Panc1 (cell line): ENCODE measurements around the gene TRIB2. TPM values are rescaled to one million over a fixed set of nuclear protein-coding genes. Genes with fewer than 3 reads are reported as not detected.

Source experiments
- ATAC-seq: fragments of 200-7000 bp; cut with Tn5 transposase; 2 replicates; pipeline ENCODE4 v1.9.1; 2020; ENCODE audit warnings: mild to moderate bottlenecking, moderate library complexity
- BruUV-seq: library from RNA; stranded (reverse); fragments of 400-500 nt; replicated peaks from 2 replicates; lab custom pipeline; 2021; lab: Mats Ljungman, UMichigan
- CTCF ChIA-PET: fragments of 300-600 bp; sonication (Branson Sonifier 250); formaldehyde crosslinking; loops from one replicate; lab custom pipeline; 2022; ENCODE audit warnings: antibody characterized with exemption; lab: Charles Lee
- POLR2A ChIA-PET: fragments of 300-600 bp; sonication (Branson Sonifier 250); formaldehyde crosslinking; loops from one replicate; lab custom pipeline; 2022; ENCODE audit warnings: antibody characterized with exemption; lab: Charles Lee
- DNase-seq: peaks from one replicate; pipeline ENCODE4 v3.0.0-alpha.2; 2010; ENCODE audit warnings: low read depth, low spot score
- H3K27ac ChIP-seq: 2 replicates; pipeline ENCODE4 v1.5.1; 2011; ENCODE audit warnings: mild to moderate bottlenecking, low read length, inconsistent platforms
- H3K27me3 ChIP-seq: fragments of 200-500 bp; sonication (Bioruptor generic); 2 replicates; pipeline ENCODE4 v1.6.0; 2014; ENCODE audit warnings: low read length, inconsistent platforms; ENCODE audit not compliant: control insufficient read depth, insufficient read depth
- H3K36me3 ChIP-seq: fragments of 200-500 bp; sonication (Bioruptor generic); 2 replicates; pipeline ENCODE4 v1.5.1; 2014; ENCODE audit warnings: inconsistent platforms, mild to moderate bottlenecking, low read length, moderate library complexity; ENCODE audit not compliant: control insufficient read depth, insufficient read depth
- H3K4me1 ChIP-seq: 2 replicates; pipeline ENCODE4 v1.5.1; 2011; ENCODE audit warnings: inconsistent platforms, mild to moderate bottlenecking, low read length, moderate library complexity; ENCODE audit not compliant: control insufficient read depth, insufficient read depth
- H3K4me3 ChIP-seq, 2 experiments: 2 replicates each; pipeline ENCODE4 v1.5.1; 2011 to 2012; ENCODE audit warnings: low read depth in 2 of 2, low read length in 2 of 2, mild to moderate bottlenecking in 2 of 2, inconsistent platforms in 1 of 2, moderate library complexity in 1 of 2
- H3K9me3 ChIP-seq: fragments of 200-500 bp; sonication (Bioruptor generic); 2 replicates; pipeline ENCODE4 v1.5.1; 2014; ENCODE audit warnings: low read depth, mild to moderate bottlenecking, inconsistent platforms, low read length, moderate library complexity; ENCODE audit not compliant: control insufficient read depth, insufficient read depth
- CTCF ChIP-seq: fragments of 450-650 bp; IDR thresholded peaks from 2 replicates; pipeline ENCODE4 v1.5.1; 2017; ENCODE audit warnings: mild to moderate bottlenecking
- POLR2AphosphoS5 ChIP-seq: IDR thresholded peaks from 2 replicates; pipeline ENCODE4 v1.6.1; 2012; ENCODE audit warnings: mild to moderate bottlenecking, low read depth, low read length, moderate library complexity
- SIN3A ChIP-seq: IDR thresholded peaks from 2 replicates; pipeline ENCODE4 v1.6.1; 2012; ENCODE audit warnings: low read depth, mild to moderate bottlenecking, low read length, moderate library complexity, borderline replicate concordance; ENCODE audit not compliant: insufficient read depth
- TCF7L2 ChIP-seq: IDR thresholded peaks from 2 replicates; pipeline ENCODE4 v1.6.1; 2011; ENCODE audit warnings: mild to moderate bottlenecking, low read depth, low read length, inconsistent platforms
- in situ Hi-C: cut with HindIII; loops from 2 replicates; pipeline ENCODE4 v1.10.0; 2016; ENCODE audit warnings: low sequenced_read_pairs, low pct_unique_long_range_greater_than_20kb
- intact Hi-C: fragments of 100-400 bp; cut with micrococcal nuclease; formaldehyde crosslinking; loops from one replicate; pipeline ENCODE4 v1.10.0; 2022; ENCODE audit not compliant: unreplicated experiment
- total RNA-seq: library from RNA; stranded (reverse); gene quantifications from one replicate; pipeline ENCODE4 v1.2.1, GENCODE V29; 2021; ENCODE audit not compliant: unreplicated experiment
- TF ChIP-seq, protein P1 (sequence below), 2 experiments: IDR thresholded peaks; 2 replicates each; pipeline ENCODE4 v1.6.1; 2011 to 2012; ENCODE audit warnings: low read depth in 2 of 2, control low read depth in 1 of 2, low read length in 1 of 2, mild to moderate bottlenecking in 1 of 2, moderate library complexity in 1 of 2; ENCODE audit not compliant: insufficient read depth in 1 of 2

Gene TRIB2
- total RNA-seq, 1 experiment from 2014 or later, result 43.2 TPM

- CTCF ChIA-PET, result no interaction called here
- no TSS peak for BruUV-seq
Observed at GRCh38 chr2:12754643-12755042, 37.9 kb downstream of the TRIB2 start.

GRCh38 chr2:12755384-12755783, 38.6 kb downstream of the TRIB2 start:
- in situ Hi-C loops, result no loop called here
- H3K9me3 ChIP-seq, result no peaks in the 10 kb centered on the region
- ATAC-seq (no peak), DNase-seq (no peak)
- ChIA-PET CTCF (no interaction called here), POLR2A (no interaction called here)
- no peak overlapping the region for H3K4me3 ChIP-seq
- no peaks in the 10 kb centered on the region for H3K4me1 ChIP-seq
- intact Hi-C loops, result no loop called here
- no TSS peak for BruUV-seq
- no peak for TF ChIP-seq CTCF
- TF ChIP-seq, protein P1, sequence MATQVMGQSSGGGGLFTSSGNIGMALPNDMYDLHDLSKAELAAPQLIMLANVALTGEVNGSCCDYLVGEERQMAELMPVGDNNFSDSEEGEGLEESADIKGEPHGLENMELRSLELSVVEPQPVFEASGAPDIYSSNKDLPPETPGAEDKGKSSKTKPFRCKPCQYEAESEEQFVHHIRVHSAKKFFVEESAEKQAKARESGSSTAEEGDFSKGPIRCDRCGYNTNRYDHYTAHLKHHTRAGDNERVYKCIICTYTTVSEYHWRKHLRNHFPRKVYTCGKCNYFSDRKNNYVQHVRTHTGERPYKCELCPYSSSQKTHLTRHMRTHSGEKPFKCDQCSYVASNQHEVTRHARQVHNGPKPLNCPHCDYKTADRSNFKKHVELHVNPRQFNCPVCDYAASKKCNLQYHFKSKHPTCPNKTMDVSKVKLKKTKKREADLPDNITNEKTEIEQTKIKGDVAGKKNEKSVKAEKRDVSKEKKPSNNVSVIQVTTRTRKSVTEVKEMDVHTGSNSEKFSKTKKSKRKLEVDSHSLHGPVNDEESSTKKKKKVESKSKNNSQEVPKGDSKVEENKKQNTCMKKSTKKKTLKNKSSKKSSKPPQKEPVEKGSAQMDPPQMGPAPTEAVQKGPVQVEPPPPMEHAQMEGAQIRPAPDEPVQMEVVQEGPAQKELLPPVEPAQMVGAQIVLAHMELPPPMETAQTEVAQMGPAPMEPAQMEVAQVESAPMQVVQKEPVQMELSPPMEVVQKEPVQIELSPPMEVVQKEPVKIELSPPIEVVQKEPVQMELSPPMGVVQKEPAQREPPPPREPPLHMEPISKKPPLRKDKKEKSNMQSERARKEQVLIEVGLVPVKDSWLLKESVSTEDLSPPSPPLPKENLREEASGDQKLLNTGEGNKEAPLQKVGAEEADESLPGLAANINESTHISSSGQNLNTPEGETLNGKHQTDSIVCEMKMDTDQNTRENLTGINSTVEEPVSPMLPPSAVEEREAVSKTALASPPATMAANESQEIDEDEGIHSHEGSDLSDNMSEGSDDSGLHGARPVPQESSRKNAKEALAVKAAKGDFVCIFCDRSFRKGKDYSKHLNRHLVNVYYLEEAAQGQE (IDR thresholded peaks at IDR 0.05; ENCODE audit: insufficient read depth in 1 of 2, low read depth in 2 of 2, low read length in 1 of 2), result no peak
- no peak for TF ChIP-seq TCF7L2
- TF ChIP-seq SIN3A, result no peak
- TF ChIP-seq POLR2AphosphoS5, result no peak
- no peak overlapping the region for H3K27ac ChIP-seq
- H3K36me3 ChIP-seq, result no peaks in the 10 kb centered on the region
- no peaks in the 10 kb centered on the region for H3K27me3 ChIP-seq

More at GRCh38 chr2:12754643-12755042, 37.9 kb downstream of the TRIB2 start:
- ATAC-seq (no peak), DNase-seq (no peak)
- no peaks in the 10 kb centered on the region for H3K9me3 ChIP-seq
- intact Hi-C loops, result no loop called here
- TF ChIP-seq POLR2AphosphoS5, result no peak
- TF ChIP-seq, protein P1 (IDR thresholded peaks at IDR 0.05; ENCODE audit: insufficient read depth in 1 of 2, low read depth in 2 of 2, low read length in 1 of 2), result no peak
- TF ChIP-seq CTCF, result no peak
- TF ChIP-seq TCF7L2, result no peak
- TF ChIP-seq SIN3A, result no peak
- H3K36me3 ChIP-seq, result no peaks in the 10 kb centered on the region
- no peaks in the 10 kb centered on the region for H3K27me3 ChIP-seq
- no peak overlapping the region for H3K4me3 ChIP-seq
- in situ Hi-C loops, result no loop called here
- POLR2A ChIA-PET, result no interaction called here
- no peaks in the 10 kb centered on the region for H3K4me1 ChIP-seq
- no peak overlapping the region for H3K27ac ChIP-seq
